SK-N-DZ (cell line): ENCODE measurements around the gene LRRC3C. TPM values are rescaled to one million over a fixed set of nuclear protein-coding genes. Genes with fewer than 3 reads are reported as not detected.
"Not testable (repeated sequence)": the region's sequence is repeated elsewhere in the genome, so short reads cannot be mapped to it uniquely, and the experiment has no call there.

Source experiments
- DNase-seq: peaks from one replicate; pipeline ENCODE4 v3.0.0-alpha.2; 2015; ENCODE audit warnings: low spot score
- polyA plus RNA-seq, 2 experiments: library from polyadenylated mRNA; depleted of rRNA; stranded (reverse); fragments of >200 nt; gene quantifications; 2 replicates each; pipeline ENCODE4 v1.2.3, GENCODE V29; 2014

The LRRC3C gene, protein sequence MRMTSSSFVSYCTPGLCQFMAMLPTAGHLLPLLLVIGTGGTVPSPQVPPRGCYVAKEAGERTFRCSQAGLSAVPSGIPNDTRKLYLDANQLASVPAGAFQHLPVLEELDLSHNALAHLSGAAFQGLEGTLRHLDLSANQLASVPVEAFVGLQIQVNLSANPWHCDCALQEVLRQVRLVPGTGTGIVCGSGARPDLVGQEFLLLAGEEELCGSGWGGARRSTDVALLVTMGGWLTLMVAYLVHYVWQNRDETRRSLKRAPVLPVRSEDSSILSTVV
- polyA plus RNA-seq (2014; cell fraction: cytosol; rRNA removed), result not detected in 2 replicates
- polyA plus RNA-seq (2014; cell fraction: nucleus; rRNA removed), result not detected in 2 replicates

DNA sequence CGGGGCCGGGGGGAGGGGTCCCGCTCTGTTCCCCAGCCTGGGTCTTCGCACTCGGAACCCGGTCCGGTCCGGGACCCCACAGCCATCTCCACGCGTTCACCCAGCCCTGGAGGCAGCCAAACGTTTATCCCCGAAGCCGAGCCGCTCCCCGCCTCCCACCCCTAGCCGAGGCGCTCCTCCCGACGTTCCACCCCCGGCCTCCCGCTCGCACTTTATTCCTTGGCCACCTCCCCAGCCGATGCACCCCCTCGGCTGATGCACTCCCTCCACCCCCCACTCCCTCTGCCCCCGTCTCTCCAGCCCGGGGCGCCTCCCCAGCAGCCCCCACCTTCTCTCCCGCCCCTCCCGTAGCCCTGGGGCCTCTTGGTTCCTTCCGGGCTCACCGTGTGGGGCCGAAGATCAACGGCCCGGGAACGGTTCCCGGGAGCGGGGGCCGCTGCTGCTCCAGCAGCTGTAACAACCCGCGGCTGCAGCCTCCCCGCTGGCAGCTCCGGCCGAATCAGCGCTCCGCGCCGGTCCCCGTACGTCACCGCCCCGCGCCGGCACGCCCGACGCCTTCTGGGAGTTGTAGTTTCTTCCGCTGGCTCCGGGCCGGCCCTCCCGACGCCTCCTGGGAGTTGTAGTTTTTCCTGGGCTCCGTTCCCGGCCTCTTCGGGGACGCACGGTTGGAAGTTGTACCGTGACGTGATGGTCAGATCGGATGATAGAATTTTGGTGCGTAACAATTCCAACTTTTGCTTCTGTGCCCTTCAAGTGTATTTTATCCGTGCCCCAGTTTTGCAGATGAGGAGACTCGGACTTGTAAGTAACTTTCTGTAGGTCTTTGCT lies at the start of gene LRRC3C, which contains the start of gene ORMDL3:
TSS of gene LRRC3C (plus strand) at position 632 of the 828 bp plus-strand sequence. CDS start 13,792 bp downstream, outside the sequence.
TSS of gene ORMDL3 (minus strand) at position 501 of the 828 bp plus-strand sequence. CDS start 3,398 bp downstream, outside the sequence.
- peak; percentile 87 for DNase-seq

DNA sequence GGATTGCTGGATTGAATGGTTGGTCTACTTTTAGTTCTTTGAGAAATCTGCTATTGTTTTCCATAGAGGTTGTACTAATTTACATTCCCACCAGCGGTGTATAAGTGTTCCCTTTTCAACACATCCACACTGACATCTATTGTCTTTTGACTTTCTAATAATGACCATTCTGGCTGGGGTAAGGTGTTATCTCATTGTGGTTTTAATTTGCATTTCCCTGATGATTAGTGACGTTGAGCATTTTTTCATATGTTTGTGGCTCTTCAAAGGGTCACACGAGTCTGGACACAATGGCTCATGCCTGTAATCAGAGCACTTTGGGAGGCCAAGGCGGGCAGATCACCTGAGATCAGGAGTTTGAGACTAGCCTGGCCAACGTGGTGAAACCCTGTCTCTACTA lies 41.4 kb upstream of the LRRC3C start:
- not testable (repeated sequence) for DNase-seq

DNA sequence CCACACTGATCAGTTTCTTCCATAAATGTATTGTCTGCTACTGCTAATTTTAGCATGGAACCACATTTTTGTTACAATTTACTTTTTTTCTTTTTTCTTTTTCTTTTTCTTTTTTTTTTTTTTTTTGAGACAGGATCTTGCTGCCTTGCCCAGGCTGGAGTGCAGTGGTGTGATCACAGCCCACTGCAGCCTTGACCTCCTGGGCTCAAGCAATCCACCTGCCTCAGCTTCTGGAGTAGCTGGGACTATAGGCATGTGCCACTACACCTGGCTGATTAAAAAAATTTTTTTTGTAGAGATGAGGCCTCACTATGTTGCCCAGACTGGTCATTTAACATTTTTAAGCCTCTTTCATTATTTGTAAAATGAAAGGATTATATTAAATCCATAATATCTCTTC lies 40.5 kb upstream of the LRRC3C start:
- no peak for DNase-seq

DNA sequence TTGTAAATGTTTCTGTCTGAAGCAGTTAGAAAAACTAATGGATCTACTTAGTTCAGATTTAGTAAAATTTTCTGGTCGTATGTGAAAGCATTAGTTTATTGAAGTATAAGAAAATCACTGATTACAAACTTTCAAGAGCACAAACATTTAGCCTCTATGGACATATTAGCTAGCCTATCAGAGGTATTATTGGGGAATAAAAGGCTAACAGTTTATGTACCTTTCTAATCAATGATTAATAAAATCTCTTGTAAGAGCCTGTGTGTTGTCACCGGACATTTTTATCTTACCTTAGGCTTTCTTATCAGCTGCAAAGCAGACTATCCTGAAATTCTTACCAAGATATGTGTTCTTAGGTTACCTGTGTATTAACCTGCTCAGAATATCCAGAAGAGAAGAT lies 38.3 kb upstream of the LRRC3C start:
- no peak for DNase-seq

- no peak for DNase-seq
Measured at GRCh38 chr17:39894681-39895376, 32.7 kb upstream of the LRRC3C start.

DNA sequence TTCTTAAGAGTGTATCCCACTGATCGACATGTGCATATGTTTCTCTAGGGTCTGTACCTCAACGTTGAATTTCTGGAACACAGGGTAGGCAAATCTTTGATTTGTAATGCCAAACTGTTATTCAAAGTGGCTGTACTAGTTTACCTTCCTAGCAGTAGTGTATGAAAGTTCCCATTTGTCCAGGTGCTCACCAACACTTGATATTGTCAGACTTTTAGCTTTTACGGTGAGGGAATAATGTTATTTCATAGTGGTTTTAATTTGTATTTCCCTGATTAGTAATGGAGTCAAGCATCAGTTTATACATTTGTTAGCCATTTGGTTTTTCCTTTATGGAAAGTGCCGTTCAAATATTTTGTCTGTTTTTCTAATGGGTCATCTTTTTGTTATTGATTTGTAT lies 29.4 kb upstream of the LRRC3C start:
- DNase-seq, result no peak

GRCh38 chr17:39899215-39899614 lies 28.3 kb upstream of the LRRC3C start:
- DNase-seq, result no peak

GRCh38 chr17:39902027-39902426 lies 25.5 kb upstream of the LRRC3C start:
- DNase-seq, result not testable (repeated sequence)

DNA sequence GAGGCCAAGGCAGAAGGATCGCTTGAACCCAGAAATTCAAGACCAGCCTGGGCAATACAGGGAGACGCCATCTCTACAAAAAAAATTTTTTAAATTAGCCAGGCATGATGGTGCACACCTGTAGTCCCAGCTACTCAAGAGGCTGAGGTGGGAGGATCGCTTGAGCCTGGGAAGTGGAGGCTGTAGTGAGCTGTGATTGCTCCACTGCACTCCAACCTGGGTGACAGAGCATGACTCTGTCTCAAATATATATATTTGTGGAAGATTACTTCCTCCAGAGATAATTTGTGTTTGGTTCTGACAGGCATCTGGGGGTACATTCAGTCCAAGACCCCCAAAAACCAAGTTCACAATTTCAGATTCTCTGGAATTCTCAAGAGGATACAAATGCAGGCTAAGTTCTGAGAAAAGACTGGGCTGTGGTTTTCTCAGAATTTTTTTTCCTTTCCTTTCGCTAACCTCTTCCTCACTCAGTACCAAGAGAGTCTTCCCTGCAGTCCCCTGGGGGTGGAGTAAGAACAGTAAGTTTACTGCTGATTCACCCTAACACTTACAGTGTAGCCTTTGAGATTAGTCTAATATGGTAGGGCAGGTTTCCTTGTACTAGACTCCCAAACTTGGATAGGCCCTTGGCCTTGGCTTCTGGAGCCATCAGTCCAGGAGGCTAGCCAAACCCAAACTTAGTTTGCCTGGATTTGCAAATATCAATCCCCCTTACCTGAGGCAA lies 24.2 kb upstream of the LRRC3C start:
- DNase-seq, result no peak

- DNase-seq, result no peak
Measured at GRCh38 chr17:39904990-39905288, 22.6 kb upstream of the LRRC3C start.

GRCh38 chr17:39908789-39909352 lies 18.7 kb upstream of the LRRC3C start:
- no peak for DNase-seq

GRCh38 chr17:39913989-39914388 lies 13.5 kb upstream of the LRRC3C start:
- DNase-seq, result no peak

DNA sequence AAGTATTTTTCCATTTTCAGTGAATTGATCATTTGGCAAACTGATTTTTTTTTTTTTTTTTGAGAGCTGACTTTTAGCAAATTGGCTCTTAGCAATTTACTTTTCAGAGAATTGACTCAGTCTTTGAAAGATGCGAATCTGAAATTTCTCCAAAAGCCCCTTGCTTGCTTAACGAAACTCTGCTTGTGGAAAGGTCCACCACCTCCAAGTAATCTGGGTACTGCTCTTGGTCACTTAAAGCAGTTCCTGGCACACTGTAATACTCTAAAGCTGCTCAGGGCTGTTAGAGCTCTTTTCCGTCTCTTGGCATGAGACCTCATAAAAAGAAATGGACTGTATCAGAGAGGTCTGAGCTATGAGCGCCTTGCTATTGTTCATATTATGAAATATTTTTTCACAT lies 12.0 kb upstream of the LRRC3C start:
- no peak for DNase-seq

DNA sequence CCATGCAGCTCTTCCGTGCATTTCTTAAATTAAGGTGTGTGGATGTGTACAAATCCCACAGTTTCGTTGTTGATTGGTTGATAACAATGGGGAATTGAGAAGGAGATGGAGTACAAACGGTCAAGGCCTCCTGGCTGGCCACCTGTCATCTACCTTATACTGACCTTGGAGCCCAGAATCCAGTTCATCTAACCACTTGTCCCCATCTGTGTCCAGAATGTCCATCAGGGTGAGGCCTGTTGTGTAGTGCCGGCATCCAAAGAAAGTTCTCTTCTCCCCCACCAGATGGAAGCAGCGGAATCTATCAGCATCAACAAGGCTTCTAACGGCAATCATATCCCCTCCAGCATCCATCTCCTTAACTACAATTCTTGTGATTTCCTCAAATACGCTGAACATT lies 10.6 kb upstream of the LRRC3C start:
- no peak for DNase-seq

- DNase-seq, result no peak
Measured at GRCh38 chr17:39919087-39919683, 8.3 kb upstream of the LRRC3C start.

- no peak for DNase-seq
Measured at GRCh38 chr17:39920218-39921210, 7.0 kb upstream of the LRRC3C start.

- no peak for DNase-seq
Measured at GRCh38 chr17:39921323-39921722, 6.2 kb upstream of the LRRC3C start.

DNA sequence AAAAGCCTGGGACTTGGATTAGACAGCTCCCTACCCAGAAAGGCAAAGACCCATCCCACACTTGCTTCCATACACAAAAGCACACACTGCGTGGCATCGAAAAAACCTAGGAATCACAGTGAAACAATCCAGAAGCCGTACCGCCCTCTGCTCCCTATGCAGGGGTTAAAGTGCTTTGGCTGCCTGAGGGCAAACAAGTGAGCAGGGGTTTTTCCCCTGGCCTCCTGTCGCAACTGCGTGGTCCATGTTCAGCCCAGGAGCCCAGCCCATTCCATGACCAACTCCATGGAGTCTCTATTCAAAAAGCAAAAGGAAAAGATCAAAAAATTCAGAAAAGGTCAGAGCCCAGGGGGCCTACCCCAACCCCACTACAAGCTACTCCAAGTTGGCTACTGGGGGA lies 5.5 kb upstream of the LRRC3C start:
- DNase-seq, result no peak

GRCh38 chr17:39923230-39923629 lies 4.3 kb upstream of the LRRC3C start:
- DNase-seq, result no peak
